GM18873 (cell line): ENCODE data around the gene NCK1.
"Not testable (repeated sequence)": the region's sequence is repeated elsewhere in the genome, so short reads cannot be mapped to it uniquely, and the experiment has no call there.

Experiments used
- ATAC-seq: cut with Tn5 transposase; IDR thresholded peaks from one replicate; pipeline ENCODE4 v1.9.1; 2021; ENCODE audit warnings: mild to moderate bottlenecking, moderate library complexity, moderate number of reproducible peaks; ENCODE audit not compliant: unreplicated experiment, low FRiP score

NCK1 gene

DNA sequence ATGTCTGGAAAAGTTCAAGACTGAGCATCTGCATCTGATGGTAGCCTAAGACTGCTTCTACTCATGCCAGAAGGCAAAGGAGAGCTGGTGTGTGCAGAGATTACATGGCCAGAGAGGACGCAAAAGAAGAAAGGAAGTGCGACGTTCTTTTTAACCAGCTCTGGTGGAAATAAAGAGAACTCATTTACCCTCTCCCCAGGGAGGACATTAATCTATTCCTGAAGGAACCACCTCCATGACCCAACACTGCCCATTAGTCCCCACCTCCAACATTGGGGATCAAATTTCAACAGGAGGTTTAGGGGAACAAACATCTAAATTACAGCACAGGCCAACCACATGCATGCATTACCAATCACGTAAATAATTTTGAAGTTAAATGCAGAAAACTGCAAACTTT is 1.5 kb upstream of the NCK1 start:
- ATAC-seq: no peak

DNA sequence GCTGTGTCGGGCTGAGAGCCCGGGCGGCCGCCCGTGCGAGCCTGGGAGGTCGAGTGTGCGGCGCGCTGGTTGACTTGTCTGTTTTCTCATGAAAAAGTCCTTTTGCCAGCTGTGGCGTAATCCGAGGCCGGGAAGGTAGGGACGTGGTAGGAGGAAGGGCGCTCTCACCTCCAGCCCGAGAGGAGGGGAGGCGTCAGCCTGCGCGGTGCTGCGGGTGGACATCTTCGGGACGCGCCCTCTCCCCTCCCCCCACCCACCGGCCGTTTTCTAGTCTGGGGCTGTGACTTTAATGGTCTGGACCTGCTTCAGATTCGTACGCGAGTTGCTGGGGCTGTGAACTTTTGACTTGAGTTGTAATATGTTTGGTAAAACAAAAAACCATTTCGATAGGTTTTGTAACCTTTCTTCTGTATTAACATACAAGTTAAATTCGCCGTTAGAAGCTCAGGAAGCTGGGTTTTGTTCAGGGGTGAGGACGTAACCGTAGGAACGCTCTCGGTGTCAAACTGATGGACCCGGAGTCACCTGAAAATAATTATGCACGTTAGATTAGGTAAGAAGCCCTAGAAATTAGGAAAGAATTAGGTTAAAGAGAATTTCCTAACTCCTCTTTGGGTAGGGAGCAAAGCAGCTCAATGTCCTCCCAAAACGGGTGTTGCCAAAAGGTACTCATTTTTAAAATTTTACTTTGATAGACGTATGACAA is 762 bp downstream of the NCK1 start:
- ATAC-seq: no peak

DNA sequence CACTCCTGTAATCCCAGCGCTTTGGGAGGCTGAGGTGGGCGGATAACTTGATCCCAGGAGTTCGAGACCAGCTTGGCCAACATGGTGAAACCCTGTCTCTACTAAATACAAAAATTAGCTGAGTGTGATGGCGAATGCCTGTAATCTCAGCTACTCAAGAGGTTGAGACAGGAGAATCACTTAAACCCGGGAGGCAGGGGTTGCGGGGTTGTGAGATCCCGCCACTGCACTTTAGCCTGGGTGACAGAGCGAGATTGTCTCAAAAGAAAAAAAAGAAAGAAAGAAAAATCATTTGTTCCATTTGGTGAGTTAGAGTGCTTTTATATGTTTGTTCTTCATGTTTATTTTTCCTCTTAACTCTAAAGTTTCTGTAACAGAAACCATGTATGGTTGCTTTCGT is 7.3 kb downstream of the NCK1 start:
- no peak for ATAC-seq

DNA sequence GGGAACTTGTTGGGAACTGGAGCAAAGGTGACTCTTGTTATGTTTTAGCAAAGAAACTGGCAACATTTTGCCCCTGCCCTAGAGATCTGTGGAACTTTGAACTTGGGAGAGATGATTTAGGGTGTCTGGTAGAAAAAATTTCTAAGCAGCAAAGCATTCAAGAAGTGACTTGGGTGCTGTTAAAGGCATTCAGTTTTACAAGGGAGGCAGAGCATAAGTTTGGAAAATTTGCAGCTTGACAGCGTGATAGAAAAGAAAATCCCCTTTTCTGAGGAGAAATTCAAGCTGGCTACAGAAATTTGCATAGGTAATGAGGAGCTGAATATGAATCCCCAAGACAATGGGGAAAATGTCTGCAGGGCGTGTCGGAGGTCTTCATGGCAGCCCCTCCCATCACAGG is 10.2 kb downstream of the NCK1 start:
- ATAC-seq: not testable (repeated sequence)

DNA sequence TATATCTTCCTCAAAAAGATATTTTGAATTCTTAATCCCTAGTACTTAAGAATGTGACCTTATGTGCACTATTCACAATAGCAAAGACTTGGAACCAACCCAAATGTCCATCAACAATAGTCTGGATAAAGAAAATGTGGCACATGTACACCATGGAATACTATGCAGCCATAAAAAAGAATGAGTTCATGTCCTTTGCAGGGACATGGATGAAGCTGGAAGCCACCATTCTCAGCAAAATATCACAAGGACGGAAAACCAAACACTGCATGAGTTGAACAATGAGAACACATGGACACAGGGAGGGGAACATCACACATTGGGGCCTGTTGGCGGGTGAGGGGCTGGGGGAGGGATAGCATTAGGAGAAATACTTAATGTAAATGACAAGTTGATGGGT is 17.5 kb downstream of the NCK1 start:
- ATAC-seq: not testable (repeated sequence)

DNA sequence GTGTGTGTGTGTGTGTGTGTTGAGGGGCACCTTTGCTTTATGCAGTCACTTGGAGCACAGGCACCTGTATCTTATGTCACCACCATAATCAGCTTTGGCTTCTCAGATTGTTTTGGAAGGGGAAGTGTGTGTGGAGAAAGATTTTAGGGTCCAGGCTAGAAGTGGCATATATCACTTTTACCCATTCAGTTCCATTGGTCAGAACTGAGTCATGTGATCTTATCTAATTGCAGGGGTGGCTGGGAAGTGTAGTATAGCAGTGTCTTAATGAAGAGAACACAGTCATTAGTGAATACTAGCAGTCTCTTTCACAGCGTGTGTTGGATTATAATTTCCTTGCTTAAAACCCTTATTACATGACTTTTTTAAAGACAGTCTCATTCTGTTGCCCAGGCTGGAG is 20.6 kb downstream of the NCK1 start:
- ATAC-seq: no peak

DNA sequence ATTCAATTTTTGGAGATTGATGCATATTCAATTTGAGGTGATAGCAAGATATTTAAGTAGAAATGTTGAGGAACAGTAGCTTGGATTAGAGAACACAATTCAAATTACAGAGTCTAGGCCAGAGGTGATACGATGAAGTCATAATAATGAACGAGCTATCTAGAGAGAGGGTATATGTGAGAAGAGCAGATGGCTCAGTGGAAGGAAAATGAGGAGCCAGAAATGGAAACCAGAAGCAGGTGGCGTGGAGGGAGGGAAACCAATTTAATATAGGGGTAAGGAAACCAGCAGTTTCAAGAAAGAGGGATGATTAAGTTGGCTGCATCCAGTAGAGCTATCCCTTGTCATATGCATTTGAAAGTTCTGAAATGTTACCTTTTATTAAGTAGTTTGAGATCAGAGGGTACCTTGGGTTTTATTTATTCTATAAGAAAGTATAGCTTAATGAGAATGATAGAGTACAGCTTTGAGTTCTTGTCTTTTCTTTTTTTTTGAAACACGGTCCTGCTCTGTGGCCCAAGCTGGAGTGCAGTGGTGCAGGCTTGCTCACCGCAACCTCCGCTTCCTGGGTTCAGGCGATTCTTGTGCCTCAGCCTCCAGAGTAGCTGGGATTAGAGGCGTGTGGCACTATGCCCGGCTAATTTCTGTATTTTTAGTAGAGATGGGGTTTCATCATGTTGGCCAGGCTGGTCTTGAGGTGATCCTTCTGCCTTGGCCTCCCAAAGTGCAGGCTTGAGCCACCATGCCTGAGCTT is 22.1 kb downstream of the NCK1 start:
- ATAC-seq: no peak

DNA sequence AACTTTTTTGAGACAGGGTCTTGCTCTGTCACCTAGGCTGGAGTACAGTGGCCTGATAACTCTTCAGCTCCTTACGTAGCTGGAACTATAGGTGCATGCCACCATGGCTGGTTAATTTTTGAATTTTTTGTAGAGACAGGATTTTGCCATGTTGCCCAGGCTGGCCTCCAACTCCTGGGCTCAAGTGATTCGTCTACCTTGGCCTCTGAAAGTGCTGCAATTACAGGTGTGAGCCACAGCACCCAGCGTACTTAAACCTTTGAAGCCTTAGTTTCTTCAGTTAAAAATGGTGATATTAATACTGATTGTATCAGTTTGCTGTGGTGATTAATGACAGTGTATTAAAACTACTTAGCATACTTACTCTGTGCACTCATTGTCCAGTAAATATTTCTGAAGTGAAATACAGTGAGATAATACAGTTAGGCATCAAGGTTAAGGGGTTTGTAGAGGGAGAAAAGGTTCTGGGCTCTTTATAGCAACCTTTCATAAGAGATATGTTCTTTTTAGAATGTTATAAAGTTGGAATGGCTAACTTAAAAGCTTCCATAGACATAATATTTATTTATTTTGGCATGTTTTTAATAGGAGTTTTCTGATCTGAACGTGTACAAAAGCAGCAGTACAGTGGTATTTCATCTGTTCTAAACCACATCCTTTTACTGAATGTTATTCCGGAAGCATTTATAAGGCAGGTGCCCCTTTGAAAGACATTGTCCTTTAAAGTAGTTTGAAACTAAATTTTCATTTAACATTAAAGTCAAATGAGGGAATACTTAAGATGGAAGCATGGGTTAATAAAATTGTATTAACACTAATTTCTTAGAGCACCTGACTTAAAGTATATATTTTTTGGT is 23.6 kb downstream of the NCK1 start:
- no peak for ATAC-seq

DNA sequence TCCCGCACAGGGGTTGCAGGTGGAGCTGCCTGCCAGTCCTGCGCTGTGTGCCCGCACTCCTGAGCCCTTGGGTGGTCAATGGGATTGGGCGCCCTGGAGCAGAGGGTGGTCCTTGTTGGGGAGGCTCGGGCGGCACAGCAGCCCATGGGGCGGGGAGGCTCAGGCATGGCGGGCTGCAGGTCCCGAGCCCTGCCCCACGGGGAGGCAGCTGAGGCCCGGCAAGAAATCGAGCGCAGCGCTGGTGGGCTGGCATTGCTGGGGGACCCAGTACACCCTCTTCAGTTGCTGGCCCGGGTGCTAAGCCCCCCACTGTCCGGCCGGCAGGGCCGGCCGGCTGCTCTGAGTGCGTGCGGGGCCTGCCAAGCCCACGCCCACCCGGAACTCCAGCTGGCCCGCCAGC is 27.9 kb downstream of the NCK1 start:
- no peak for ATAC-seq

DNA sequence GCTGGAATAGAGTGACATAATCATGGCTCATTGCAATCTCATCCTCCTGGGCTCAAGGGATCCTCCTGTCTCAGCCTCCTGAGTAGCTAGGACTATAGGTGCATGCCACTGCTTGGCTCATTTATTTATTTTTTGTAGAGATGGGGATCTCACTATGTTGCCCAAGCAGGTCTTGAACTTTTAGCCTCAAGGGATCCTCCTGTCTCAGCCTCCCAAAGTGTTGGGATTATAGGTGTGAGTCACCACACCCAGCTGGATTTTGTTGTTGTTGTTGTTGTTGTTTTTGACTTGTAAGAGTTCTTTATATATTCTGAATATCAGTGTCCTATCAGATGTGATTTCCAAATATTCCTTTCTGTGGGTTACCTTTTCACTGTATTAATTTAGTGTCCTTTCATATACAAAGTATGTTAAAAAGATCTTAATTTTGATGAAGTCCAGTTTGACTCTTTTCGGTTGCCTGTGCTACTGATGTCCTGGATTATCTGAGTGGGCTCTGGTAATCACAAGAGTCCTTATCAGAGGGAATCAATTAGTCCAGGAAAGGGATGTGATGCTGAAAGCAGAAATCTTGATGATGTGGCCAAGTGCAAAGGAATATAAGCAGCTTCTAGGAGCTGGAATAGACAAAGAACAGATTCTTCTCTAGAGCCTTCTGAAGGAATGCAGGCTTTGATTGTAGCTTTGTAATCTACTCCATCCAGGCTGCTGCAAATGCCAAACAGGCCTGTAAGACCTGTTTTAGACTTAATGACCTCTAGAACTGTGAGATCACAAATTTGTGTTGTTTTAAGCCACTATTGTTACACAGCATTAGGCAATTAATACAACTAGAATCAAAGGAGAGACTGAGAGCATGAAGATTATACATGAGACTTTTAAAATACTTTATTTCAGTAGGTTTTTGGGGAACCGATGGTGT is 30.2 kb downstream of the NCK1 start:
- no peak for ATAC-seq

DNA sequence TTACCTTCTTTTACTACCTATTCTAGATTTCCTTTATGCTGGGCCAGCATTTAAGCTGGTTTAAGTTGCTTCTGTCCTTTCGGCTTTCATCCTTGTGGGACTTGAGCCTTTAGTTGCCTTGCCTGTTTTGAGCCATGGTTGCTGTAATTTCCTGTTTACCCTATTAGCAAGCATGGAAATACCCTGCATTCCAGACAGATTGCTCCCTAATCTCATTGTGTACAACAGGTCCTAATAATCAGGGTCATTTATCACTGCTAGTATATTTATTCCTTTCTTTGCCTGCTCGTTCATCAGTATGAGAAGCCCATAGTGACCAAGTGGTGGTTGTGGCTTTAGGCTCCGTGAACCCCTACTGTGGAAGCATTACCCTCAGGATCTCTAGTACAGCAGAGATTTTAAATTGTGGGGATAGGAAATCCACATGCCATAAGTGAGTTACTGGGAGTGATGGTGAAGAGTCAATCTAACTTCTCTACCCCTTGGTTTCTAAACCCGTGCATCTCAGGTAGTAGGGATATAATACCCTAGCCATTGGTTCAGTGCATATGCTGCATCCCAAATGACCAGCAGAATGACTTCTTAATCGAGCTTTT is 31.9 kb downstream of the NCK1 start:
- ATAC-seq: no peak

DNA sequence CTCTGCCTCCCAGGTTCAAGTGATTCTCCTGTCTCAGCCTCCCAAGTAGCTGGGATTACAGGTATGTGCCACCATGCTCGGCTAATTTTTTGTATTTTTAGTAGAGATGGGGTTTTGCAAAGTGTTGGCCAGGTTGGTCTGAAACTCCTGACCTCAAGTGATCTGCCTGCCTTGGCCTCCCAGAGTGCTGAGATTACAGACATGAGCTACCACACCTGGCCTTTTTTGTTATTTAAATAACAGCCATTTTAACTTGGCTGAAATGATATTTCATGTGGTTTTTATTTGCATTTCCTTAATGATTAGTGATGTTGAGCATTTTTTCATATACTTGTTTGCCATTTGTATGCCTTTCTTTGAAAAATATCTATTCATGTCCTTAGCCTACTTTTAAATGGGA is 35.2 kb downstream of the NCK1 start:
- ATAC-seq: not testable (repeated sequence)

DNA sequence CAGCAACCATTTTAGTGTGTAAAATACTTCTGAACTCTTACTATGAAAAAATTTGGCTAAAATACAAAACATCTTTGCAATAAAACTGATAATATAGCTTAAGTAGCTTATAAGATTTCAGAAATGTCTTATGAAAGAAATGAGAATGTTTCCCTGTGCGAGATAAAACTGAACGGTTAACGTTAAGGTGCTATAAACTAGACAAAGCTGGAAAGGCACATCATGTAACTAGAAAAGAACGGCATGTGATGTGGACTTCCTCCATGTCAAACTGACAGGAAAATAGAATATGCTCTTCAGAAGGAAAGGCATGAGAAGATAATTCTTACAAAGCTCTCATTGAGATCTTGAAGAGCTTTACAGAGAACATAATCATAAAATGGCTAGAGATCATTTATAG is 36.5 kb downstream of the NCK1 start:
- ATAC-seq: no peak

DNA sequence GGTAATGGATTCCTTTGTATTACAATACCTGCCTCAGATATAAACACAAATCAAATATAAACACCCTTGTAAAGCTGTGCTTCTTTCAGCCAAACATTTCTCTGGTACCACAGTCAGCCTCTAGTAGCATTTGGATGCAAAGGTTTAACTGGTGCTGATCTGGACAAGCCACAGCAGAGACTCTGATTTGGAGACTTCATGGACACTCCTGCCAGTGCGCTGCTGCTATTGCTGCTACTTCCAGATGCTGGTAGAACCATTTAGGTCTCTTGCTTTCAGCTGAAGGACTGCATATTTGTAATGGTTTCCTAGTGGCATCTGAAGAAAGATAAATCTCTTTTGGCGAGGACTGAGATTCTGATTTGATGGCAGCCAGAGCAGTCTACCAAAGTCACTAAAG is 36.9 kb downstream of the NCK1 start:
- no peak for ATAC-seq

DNA sequence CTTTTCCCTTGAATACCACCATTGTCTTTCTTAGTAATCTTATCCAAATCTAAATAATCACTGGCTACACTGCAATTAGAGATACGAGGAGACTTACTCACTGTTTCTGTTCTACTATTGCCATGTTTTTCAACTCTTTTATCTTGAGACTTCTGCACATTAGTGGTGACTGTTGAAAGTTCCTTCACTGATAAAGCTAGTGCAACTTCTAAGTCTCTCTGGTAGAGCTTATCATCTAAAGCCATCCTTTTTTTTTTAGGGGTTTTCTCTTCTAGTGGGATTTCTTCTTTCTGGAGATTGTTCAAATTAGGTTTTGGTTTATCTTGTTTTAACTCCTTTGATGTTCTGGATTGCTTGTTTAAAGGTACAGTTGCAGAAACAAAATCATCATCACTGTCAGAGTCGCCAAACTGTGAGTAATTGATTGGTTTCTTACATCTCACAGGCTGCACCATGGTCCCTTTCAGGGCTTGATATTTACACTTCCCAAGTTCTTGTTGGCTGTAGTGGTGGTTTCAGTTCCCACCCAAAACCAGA is 37.7 kb downstream of the NCK1 start:
- ATAC-seq: no peak

DNA sequence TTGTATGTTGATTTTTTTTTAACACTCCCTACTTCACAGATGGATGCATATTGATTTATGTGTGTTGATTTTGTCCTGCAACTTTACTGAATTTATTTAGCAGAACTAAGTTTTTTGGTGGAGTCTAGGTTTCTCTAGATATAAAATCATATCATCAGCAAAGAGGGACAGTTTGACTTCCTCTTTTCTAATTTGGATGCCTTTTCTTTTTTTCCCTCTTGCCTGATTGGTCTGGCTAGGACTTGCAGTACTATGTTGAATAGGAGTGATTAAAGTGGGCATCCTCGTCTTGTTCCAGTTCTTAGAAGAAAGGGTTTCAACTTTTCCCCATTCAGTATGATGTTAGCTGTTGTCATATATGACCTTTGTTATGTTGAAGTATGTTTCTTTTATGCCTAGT is 38.7 kb downstream of the NCK1 start:
- ATAC-seq: not testable (repeated sequence)

DNA sequence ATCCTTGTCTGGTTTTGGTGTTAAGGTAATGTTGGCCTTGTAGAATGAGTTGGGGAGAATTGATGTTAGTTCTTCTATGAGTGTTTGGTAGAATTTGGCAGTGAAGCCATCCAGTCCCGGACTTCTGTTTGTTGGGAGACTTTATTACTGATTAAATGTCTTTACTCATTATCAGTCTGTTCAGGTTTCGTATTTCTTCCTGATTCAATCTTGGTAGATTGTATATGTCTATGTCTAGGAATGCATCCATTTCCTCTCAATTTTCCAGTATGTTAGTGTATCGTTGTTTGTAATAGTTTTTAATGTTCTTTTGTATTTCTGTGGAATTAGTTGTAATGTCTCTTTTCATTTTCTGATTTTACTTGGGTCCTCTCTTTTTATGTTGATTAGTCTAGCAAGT is 39.4 kb downstream of the NCK1 start:
- ATAC-seq: no peak

DNA sequence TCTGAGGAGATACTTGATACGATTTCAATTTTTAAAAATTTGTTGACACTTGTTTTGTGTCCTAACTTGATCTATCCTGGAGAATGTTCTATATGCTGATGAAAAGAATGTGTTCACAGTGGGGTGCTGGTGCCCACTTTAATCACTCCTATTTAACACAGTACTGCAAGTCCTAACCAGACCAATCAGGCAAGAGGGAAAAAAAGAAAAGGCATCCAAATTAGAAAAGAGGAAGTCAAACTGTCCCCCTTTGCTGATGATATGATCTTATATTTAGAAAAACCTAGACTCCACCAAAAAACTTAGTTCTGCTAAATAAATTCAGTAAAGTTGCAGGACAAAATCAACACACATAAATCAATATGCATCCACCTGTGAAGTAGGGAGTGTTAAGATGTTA is 40.5 kb downstream of the NCK1 start:
- not testable (repeated sequence) for ATAC-seq

DNA sequence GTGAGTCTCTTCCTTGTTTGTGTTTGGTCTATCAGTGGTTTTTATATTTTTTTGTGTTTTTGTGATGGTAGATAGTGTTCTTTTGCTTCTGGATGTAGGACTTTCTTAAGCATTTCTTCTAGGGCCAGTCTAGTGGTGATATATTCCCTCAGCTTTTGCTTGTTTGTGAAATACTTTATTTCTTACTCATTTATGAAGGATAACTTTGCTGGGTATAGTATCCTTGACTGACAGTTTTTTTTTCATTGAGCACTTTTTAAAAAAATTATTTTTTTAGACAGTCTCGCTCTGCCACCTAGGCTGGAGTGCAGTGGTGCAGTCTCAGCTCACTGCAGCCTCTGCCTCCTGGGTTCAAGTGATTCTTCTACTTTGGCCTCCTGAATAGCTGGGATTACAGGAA is 41.9 kb downstream of the NCK1 start:
- ATAC-seq: no peak

DNA sequence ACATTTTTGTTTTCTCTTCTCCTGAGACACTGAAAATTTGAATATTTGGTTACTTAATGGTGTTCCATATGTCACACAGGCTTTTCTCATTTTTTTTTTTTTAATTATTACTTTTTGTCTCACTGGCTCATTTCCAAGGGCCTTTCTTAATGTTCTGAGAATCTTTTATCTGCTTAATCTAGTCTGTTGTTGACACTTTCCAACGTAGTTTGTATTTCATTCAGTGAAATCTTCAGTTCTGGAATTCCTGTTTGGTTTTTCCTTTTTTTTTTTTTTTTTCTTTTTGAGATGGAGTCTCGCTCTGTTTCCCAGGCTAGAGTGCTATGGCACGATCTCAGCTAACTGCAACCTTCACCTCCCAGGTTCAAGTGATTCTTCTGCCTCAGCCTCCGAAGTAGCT is 42.7 kb downstream of the NCK1 start:
- ATAC-seq: no peak
